NCI-H748 treated with DMSO at 0.1 percent for 48 hours (cell line): ENCODE measurements around the gene CHST11.

Experiments used
- DNase-seq: peaks from one replicate; lab custom pipeline; 2025; lab: John Stamatoyannopoulos, UW

The CHST11 gene

DNA sequence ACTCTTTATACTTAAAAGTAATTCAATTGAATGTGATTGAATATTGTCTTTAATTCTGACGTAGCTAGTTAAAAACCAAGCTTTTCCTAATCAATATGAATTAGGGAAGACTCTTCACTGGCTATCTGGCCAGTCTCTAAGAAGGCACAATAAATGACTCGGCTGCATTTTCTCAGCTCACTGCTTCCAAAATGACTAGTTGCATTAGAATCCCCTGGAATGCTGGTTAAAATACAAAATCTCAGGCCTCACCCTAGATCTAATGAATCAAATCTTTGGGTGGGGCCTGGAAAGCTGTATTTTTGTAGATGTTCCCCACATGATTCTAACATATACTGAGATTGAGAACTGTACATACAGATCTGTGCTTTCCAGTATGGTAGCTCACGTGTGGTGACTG, 242.1 kb downstream of the CHST11 start:
- no peak for DNase-seq

DNA sequence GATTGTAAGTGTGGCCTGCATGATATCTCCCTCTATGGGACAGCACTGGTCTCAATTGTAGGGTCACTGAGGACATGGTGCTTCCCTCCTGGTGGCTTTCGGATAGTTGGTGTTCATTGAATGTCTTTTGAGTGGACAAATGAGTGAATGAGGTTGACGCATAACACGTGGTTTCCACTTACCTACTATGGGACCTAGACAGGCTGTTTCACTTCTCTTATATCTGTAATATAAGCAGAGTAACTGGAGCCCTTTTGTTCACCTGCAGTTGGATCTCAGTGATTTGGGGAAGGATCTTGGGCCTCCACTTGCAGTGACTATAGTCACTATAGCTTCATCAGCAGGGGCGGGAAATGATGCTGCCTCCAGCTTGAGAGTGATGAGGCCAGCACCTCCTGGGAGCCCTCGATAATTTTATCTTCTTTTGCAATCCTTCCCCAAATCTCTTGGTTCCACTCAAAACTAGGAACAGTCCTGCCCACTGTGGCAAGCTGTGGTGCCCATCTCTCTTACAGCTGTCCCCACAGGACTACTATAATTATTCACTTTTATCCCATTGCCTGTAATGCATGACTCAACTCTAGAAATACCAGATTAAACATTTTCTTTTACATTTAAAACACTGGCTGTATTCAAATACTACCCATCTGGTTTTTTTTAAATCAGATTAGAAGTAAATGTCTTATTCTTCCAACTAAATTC, 242.9 kb downstream of the CHST11 start:
- no peak for DNase-seq

DNA sequence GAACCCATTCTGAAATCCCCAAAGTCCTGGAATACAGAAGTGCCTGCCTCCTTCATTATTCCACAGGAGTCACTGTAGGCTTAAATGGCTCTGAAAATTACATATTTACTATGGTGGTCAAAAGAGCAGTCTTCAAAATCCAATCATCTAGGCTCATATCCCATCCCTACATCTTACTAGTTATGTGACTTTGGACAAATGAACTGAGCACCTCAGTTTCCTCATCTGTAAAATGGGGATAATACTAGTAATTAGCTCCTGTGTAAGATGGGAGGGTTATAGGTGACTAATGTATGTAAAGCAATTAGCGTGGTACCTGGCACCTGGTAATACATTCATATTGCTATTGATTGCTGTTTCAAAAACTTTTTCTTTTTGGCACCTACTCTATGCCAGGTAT, 243.6 kb downstream of the CHST11 start:
- no peak for DNase-seq

DNA sequence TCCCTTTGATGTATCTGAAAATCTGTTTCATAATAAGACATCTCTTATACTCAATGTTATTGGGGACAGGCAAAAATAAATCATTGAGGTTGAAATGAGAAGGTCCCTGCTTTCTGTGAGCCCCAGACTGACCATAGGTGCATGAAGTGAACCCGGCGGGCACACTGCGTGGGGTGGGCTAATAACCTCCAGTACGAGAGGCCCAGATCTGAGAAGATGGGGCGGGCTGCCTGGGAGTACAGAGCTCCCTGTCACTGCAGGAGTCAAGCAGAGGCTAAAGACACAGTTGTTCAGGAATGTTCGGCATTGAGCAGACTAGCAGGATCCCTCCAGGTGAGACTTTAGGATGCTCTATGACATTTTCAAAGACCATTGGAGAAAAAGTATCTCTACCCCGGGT, 244.6 kb downstream of the CHST11 start:
- no peak for DNase-seq

DNA sequence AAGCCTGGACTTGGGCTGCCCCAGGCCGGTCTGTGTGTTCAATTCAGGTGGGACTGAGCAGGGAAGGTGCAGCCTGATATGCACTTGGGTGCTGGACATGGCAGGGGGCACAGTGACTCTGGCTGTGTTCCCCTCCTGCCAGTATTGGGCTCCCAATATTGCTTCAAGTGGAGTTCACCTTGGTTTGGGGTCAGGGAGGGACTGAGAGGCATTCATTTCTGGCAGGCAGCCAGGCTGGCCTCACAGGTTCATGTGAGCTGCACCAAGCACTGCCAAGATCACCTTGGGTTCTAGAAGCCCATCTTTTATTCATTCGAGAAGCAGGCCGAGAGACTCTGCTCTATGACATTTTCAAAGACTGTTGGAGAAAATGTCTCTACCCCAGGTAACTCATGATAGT, 245.0 kb downstream of the CHST11 start:
- no peak for DNase-seq

DNA sequence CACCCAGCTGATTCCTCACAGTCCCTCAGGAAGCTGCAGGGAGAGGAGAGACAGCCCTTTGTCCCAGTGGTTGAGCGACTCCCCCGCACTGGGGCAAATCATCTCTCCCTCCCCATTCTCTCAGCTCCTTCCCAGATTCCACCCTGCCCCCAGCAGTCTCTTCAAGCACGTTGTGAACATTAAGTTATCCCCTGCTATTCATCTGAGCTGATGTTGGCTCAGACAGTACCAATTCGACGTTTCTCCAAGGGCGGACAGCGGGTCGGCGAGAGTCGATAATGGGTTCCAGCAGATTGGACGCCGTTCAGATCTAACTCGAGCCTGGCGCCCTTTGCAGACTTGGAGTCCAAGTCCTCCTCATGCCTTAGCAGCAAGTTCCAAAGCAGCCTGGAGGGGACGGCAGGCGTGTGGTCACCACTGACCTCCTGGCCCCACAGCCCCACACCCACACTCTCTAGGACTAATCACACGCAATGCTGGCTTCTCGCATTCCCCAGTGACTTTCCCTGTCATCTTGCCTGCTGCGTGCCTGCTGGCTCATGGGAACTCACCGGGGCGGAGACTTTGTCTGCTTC, 245.9 kb downstream of the CHST11 start:
- no peak for DNase-seq

DNA sequence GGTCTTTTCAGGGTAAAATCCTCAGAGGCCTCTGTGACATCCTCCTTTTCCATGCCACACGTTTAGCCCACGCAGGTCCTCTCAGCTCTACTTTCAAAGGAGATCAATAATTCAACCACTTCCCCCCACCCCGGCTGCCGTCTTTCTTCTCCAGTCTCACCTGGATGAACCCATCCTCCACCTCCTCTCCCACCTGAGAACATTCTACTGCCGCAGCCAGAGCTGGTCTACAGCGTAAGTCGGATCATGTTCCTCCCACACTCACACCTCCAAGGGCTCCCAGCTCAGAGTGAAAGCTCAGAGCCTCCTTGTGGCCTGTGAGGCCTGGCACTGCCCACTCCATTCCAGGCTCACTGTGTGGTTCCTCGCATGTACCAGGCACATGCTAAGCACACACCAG, 246.6 kb downstream of the CHST11 start:
- DNase-seq = no peak

DNA sequence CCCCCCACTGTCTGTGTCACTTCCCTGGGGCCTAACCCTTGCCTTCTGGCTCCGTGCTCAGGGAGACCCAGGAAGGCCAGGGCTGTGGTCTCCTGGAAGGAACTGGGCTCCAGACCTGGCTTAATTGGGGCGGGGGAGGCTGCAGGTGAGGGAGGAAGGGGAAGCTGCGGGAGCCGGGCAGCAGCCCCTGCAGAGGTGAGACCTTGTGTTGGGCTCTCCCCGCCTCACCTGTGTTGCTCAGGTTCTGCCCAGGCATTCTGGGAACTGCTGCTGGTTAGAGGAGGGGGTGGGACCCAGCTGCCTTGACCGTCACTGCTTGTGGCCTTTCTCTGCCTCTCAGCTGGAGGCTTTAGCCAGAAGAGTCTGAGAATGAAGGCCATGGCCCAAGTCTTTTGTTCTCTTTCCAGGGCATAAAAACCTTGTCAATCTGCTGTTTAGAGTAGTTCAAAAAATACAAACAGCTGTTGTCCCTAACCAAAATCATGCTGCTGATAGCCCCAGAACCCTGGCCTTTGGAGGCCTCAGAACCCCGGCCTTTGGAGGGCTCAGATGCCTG, 247.6 kb downstream of the CHST11 start:
- no peak for DNase-seq

DNA sequence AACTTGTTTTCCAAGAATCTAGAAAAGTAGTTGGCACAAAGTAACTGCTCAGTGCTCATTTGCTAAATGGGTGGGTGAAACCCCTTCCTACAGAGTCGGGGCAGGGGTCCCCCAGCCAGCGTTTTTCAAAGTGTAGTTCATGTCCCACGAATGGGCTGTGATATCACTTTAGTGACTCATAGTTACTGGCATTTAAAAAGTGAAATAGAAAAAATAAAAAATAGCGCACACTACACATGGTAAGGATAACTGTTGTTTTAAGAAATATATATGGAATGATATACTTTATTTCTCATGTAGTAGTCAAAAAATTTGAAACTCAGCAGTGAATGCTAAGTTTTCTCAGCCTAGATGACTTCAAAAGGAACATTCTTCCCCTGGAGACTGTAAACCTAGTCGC, 250.4 kb downstream of the CHST11 start:
- no peak for DNase-seq

DNA sequence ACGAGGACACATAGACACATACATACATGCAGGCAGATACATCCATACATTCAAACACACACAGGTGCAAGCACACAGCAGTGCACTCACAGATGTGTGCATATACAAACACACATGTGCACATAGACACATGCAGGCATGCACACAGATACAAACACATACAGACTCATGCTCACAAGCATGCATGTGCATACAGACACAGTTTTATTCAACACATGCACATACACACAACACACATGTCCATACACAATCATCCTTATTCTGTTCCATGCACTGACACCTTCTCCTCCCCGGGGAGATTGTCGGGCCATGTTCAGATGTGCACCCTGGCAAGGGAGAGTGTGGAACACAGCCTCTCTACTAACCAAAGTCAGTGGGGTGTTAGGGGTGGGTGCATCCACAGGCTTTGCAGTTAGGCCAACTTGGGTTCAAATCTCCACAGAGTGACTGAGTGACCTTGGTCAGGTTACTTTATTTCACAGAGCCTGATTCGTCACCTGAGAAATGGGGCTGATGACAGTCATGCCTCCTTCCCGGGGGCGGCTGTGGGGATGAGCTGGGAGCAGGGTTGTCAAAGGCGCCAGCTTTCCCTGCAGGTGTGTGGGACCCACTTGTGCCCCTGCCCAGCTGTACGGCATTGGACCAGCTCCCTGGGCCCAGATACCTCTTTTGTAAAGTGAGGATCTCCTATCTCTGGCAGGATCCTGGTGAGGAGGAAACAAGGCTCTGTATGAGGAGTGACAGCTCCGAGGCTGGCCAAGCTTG, 251.2 kb downstream of the CHST11 start:
- no peak for DNase-seq

DNA sequence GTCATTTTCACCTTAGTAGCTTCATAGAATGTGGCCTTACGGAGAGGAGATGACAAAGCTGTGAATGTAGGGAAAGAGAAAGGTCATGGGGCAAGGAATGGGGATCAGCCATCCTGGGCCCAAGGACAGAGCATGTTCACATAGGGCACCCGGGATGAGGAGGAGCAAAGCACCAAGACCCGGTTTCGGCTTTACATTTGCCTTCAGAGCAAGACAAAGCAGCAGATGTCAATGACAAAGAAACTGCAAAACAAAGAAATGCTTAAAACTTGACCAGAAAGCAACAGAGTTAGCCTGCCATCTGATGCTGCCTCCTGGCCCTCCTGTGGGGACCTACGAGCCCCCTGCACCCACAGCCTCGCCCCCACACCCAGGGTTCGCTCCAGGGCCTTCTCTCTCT, 252.1 kb downstream of the CHST11 start:
- no peak for DNase-seq

DNA sequence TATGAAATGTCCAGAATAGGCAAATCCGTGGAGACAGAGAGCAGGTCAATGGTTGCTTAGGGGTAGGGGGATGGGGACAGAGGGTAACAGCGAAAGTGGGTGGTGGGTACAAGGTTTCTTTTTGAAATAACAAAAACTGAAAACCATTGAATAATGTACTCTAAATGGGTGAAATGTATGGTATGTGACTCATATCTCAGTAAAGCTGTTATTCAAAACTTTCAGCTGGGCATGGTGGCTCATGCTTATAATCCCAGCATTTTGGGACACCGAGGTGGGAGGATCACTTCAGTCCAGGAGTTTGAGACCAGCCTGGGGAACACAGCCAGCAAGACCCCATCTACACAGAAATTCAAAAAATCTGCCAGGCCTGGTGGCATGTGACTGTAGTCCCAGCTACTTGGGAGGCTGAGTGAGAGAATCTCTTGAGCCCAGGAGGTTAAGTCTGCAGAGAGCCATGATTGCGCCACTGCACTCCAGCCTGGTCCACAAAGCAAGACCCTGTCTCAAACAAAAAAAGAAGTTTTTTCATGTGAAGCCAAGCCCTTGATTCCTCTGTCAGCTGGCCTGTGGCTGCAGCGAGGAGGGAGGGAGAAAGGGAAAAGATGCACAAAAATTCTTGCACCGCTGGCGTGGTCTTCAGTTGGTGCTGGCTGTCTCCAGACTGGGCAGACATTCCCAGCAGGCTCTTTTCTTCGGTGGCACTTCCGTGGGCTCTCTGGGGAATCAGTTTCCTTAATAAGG, 253.1 kb downstream of the CHST11 start:
- no peak for DNase-seq

DNA sequence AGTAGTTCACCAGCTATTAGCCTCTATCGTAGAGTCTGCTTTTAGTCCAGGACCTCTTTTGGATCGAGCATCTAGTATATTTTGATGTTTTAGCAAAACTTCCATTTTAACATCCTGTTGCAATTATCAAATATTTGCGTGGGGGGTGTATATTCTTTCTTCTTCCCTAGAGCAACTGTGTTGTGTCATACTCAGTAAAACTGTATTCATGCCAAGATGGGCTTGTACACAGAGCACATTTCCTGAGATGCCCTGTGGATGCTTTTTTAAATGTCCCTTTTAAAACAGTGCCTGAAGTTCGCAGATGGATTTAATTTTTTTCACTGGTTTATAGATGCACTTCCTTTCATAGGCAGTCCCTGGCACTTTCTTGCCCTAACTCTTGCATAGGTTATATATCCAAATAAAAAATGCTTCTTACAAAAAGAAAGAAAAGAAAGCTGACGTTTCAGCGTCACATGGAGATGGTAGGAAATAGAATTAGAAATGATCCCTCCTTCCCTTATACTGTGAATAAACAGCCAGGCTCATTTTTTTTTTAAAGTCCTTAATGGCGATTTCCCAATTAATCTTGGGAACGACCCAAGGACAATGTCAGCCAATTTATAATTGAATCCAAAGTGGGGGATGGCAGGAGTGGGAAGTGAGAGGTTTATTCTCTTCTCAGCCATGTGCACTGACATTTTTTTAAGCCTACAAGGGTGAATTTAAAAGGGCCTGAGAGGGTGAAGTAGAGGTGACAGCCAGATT, 254.4 kb downstream of the CHST11 start:
- no peak for DNase-seq

DNA sequence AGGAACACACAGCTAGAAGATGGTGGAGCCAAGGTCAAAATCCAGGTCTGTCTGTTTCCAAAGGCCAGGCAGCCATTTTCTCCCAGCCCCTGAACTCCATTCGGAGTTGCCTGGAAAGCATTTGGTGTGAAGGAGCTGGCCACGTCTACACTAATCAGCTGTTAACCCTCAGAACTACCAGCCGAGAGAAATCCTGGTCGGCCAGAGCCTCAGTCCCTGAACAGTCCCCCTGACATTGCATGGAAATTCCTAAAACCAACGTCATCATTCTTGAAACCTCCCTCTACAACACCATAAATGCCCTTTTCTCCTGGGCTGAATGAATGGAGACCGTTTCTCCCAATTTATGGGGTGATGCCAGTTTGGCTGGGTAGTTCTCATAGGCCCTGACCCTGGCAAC, 255.7 kb downstream of the CHST11 start:
- no peak for DNase-seq

DNA sequence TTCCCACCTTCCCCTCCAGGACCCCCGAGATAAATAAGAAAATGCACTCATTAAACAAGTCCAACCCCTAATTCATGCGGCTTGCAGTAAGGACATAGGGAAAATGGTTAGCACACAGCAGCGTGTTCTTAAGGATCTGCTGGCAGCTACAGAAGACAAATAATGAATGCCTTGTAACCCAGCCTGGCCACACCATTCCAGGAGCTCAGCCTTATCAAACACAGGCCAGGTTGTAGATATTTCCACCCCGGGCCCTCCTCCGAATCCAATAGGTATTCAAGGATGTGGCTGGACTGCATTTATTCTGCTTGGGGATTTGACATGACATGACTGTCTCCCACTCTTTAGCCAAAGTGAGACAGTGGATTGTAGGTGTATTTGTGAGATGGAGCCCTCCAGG, 256.2 kb downstream of the CHST11 start:
- DNase-seq = no peak

DNA sequence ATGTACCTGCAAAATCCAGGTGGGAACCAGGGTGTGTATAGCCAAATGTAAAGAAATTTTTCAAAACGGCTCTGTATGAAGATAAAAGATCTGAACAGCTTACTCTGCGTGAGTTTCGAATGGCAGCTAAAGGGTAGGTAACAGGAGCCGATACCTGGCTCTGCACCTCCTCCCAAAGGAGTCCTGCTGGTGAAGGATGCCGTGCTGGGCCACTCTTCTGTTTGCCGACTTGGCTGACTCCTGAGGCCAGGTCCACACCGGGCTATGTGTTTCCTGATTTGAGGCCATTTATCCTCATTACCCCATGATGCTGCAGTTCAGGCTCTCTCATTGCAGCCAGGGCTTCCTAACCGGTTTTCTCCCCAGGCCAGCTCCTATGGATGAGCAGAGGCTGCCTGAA, 256.7 kb downstream of the CHST11 start:
- DNase-seq = no peak

DNA sequence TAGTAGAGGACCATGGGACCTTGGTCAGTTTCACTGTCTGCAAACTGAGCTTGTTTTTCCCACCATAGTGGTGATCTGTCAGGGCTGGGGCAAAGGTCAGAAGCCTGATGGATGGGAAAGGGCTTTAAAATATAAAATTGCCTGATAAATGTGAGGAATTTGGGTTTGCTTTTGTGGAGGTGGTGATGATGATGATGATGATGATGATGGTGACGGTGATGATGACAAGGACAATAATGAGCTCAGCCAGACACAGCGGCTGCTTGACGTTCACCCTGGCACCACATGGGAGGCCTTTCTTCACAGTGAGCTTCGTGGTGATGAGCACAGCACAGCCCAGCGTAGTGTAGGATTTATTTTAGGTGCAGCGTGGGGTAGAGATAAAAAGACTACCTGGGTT, 257.6 kb downstream of the CHST11 start:
- DNase-seq = no peak

DNA sequence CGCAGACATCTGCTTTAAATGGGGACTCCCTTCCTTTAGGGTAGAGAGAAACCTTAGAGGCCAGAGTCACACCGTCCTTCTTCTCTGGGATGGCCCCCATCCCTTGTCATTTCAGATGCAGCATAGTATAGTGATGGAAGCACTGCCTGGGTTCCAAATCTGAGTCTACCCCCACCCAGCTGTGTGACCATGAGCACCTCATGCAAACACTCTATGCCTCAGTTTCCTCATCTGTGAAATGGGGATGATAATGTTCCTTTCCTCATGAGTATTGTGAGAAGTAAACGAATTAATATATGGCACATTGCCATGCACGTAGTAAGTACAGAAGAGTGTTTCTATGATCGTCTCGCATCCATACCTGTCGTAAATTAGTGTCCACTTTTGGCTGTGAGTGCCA, 259.4 kb downstream of the CHST11 start:
- DNase-seq = no peak

DNA sequence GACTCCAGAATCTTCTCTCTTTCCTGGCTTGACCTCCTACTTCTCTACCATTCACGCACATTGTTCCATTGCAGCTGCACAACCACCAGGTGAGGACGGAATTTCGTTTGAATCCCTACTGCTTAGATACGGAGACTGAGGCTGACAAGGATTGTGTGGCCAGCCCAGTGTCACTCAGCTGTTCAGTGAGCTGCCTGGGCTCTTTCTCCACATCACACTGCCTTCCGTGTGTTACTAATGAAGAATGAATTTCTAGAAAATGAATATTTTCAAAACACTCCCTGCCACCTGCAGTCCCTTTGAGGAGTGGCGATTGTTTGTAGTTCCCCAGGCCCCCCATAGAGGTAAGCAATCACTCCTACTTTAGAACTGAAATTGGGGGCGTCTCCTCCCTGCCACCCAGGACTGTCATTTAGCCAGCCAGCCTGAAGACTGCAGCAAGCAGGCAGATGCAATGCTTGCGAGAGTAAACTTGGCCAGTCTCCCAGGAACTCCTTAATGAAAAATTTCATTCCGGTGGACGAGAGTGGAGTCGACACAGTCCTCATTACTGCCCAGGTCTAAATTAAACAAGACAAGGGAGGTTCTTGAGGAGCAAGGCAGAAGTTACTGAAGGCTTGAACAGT, 261.7 kb downstream of the CHST11 start:
- no peak for DNase-seq

DNA sequence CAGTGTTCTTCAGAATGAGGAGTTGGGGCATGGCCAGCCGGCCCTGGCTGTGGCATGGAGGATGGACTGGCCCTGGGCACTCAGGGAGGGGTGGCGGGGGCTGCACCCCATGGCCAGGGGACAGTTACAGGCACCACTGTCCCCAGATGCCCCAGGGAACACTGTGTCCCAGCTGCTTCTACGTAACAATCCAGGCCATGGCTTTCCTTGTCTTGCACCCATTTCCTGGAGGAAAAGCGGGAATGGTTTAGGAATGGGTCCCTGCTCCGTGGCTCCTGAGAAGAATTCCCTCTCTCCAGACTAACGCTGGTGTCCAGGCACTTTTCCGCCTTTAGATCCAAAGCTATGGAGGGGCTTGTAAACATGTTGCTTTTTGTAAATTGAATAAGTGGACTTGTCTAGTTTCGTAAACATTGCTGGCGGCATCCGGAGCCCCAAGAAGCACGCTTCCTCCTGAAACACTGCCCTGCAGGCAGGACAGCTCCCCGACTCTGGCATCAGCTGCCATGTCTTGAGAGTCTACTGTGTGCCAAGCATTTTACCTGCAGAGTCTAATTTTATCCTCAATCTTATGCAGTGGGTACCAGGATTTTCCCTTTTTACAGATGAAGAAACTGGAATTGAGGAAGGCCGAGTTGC, 263.1 kb downstream of the CHST11 start:
- DNase-seq = no peak
